Endothelial cell of umbilical vein (primary cell): ENCODE results near the gene RCOR2. TPM values are rescaled to one million over a fixed set of nuclear protein-coding genes. Genes with fewer than 3 reads are reported as not detected.

Source experiments
- BruUV-seq: library from RNA; stranded (reverse); fragments of 400-500 nt; replicated peaks from 2 replicates; lab custom pipeline; 2021; lab: Mats Ljungman, UMichigan
- CTCF ChIA-PET: fragments of 300-600, 350-600 bp; sonication (Branson Sonifier 250); formaldehyde crosslinking; loops from one replicate; lab custom pipeline; 2021; ENCODE audit warnings: antibody characterized with exemption, inconsistent platforms; lab: Charles Lee
- POLR2A ChIA-PET: fragments of 300-600, 350-600 bp; sonication (Branson Sonifier 250); formaldehyde crosslinking; loops from one replicate; lab custom pipeline; 2021; ENCODE audit warnings: antibody characterized with exemption, inconsistent platforms; lab: Charles Lee
- DNase-seq: peaks from one replicate; pipeline ENCODE4 v3.0.0-alpha.2; 2011; ENCODE audit warnings: low read depth, low spot score
- FAIRE-seq: peaks from 2 replicates; lab custom pipeline; 2011; peaks lifted over from hg19 to GRCh38; lab: Jason Lieb, UNC
- H2AFZ ChIP-seq: 2 replicates; pipeline ENCODE4 v1.6.0; 2012; ENCODE audit warnings: low read depth, low read length, control low read depth, inconsistent platforms
- H3K27ac ChIP-seq: 2 replicates; pipeline ENCODE4 v1.5.1; 2011; ENCODE audit warnings: low read depth, mild to moderate bottlenecking, control low read depth, low read length, moderate library complexity; ENCODE audit not compliant: insufficient read depth
- H3K27me3 ChIP-seq, 2 experiments: 2 replicates each; pipeline versions ENCODE4 v1.6.0 to v1.6.1; 2011; ENCODE audit warnings: low read length in 2 of 2, mixed read lengths in 1 of 2; ENCODE audit not compliant: control insufficient read depth in 2 of 2, insufficient read depth in 2 of 2
- H3K36me3 ChIP-seq, 2 experiments: 2 replicates in 1 of 2; 3 replicates in 1 of 2; pipeline ENCODE4 v1.5.1; 2011; ENCODE audit warnings: low read length in 2 of 2, mild to moderate bottlenecking in 1 of 2, moderate library complexity in 1 of 2; ENCODE audit not compliant: control insufficient read depth in 2 of 2, insufficient read depth in 2 of 2; ENCODE audit errors: extremely low read depth in 1 of 2
- H3K4me1 ChIP-seq: 3 replicates; pipeline ENCODE4 v1.5.1; 2011; ENCODE audit warnings: mild to moderate bottlenecking, low read length; ENCODE audit not compliant: control insufficient read depth, insufficient read depth; ENCODE audit errors: extremely low read depth
- H3K4me2 ChIP-seq: 2 replicates; pipeline ENCODE4 v1.6.1; 2011; ENCODE audit warnings: low read length, control low read depth, mixed read lengths; ENCODE audit not compliant: insufficient read depth
- H3K4me3 ChIP-seq, 3 experiments: fragments of 200-600 bp in 1 of 3; sonication (generic), shearing (Covaris generic) in 1 of 3; replicated peaks in 1 of 3; 2 replicates each; pipeline ENCODE4 v1.5.1; 2011 to 2016; ENCODE audit warnings: control low read depth in 3 of 3, low read length in 3 of 3, mild to moderate bottlenecking in 2 of 3, inconsistent platforms in 1 of 3, low read depth in 1 of 3, moderate library complexity in 1 of 3; ENCODE audit not compliant: insufficient read depth in 1 of 3
- H3K79me2 ChIP-seq: 2 replicates; pipeline ENCODE4 v1.6.0; 2012; ENCODE audit warnings: low read length, inconsistent platforms; ENCODE audit not compliant: control insufficient read depth, insufficient read depth
- H3K9ac ChIP-seq: replicated peaks from 2 replicates; pipeline ENCODE3; 2011; ENCODE audit warnings: low read length, control low read depth; ENCODE audit not compliant: insufficient read depth; ENCODE audit errors: extremely low read depth
- H3K9me1 ChIP-seq: replicated peaks from 3 replicates; pipeline ENCODE4 v1.6.0; 2011; ENCODE audit warnings: mild to moderate bottlenecking, low read length; ENCODE audit not compliant: control insufficient read depth, insufficient read depth; ENCODE audit errors: extremely low read depth
- H3K9me3 ChIP-seq: replicated peaks from 2 replicates; pipeline ENCODE4 v1.5.1; 2012; ENCODE audit warnings: low read length, inconsistent platforms; ENCODE audit not compliant: control insufficient read depth, insufficient read depth
- H4K20me1 ChIP-seq: replicated peaks from 2 replicates; pipeline ENCODE3; 2011; ENCODE audit warnings: mild to moderate bottlenecking, low read length; ENCODE audit not compliant: control insufficient read depth, insufficient read depth; ENCODE audit errors: extremely low read depth
- EZH2 ChIP-seq: IDR thresholded peaks from 2 replicates; pipeline ENCODE4 v1.6.1; 2012; ENCODE audit warnings: borderline replicate concordance, low read depth, mild to moderate bottlenecking, moderate library complexity, low read length, inconsistent platforms; ENCODE audit not compliant: severe bottlenecking
- FOS ChIP-seq: IDR thresholded peaks from 2 replicates; pipeline ENCODE4 v1.6.1; 2011; ENCODE audit warnings: mild to moderate bottlenecking, low read length, moderate library complexity, borderline replicate concordance; ENCODE audit not compliant: insufficient read depth
- GATA2 ChIP-seq: IDR thresholded peaks from 2 replicates; pipeline ENCODE4 v1.7.0; 2011; ENCODE audit warnings: low read depth, mild to moderate bottlenecking, moderate library complexity, mixed read lengths, low read length; ENCODE audit not compliant: insufficient read length, insufficient read depth
- JUN ChIP-seq: IDR thresholded peaks from 2 replicates; pipeline ENCODE4 v1.6.1; 2011; ENCODE audit warnings: borderline replicate concordance, low read depth; ENCODE audit not compliant: insufficient read length, insufficient read depth
- MYC ChIP-seq: IDR thresholded peaks from one replicate; pipeline ENCODE4 v1.6.1; 2011; ENCODE audit warnings: mild to moderate bottlenecking, low read depth, low read length
- POLR2A ChIP-seq: IDR thresholded peaks from 2 replicates; pipeline ENCODE4 v1.6.1; 2012; ENCODE audit warnings: low read depth, mild to moderate bottlenecking, control low read depth, low read length
- POLR2AphosphoS5 ChIP-seq: IDR thresholded peaks from 2 replicates; pipeline ENCODE4 v1.6.1; 2012; ENCODE audit warnings: low read depth, mild to moderate bottlenecking, control low read depth, low read length, moderate library complexity; ENCODE audit not compliant: insufficient read depth
- dilution Hi-C: fragments of 300-500 bp; cut with MboI; formaldehyde crosslinking; loops from one replicate; pipeline ENCODE4 v1.15.0; 2019; ENCODE audit warnings: low sequenced_read_pairs; ENCODE audit not compliant: extremely low pct_ligation_motif_present
- intact Hi-C: fragments of 100-400 bp; cut with micrococcal nuclease; formaldehyde crosslinking; loops from one replicate; pipeline ENCODE4 v1.10.0; 2022
- polyA plus RNA-seq, 4 experiments: library from polyadenylated mRNA; depleted of rRNA in 3 of 4; stranded (reverse) in 3 of 4; unstranded in 1 of 4; fragments of >200 nt; gene quantifications; 2 replicates each; pipeline versions ENCODE4 v1.2.1 to v1.2.3, GENCODE V29; 2011 to 2012; ENCODE audit warnings: missing spikeins in 1 of 4
- total RNA-seq: library from RNA; stranded (reverse); gene quantifications from 2 replicates; pipeline ENCODE4 v1.2.3, GENCODE V29; 2021
- TF ChIP-seq, protein P1 (sequence below): IDR thresholded peaks from 2 replicates; pipeline ENCODE4 v1.6.1; 2011; ENCODE audit not compliant: insufficient read depth, insufficient read length
- TF ChIP-seq, protein P2 (sequence below), 2 donors: IDR thresholded peaks; 1 replicate in 1 of 2; 2 replicates in 1 of 2; pipeline ENCODE4 v1.5.1; 2011; ENCODE audit warnings: low read length in 2 of 2, mild to moderate bottlenecking in 2 of 2, moderate library complexity in 2 of 2, control low read depth in 1 of 2, inconsistent platforms in 1 of 2, low read depth in 1 of 2; ENCODE audit not compliant: insufficient read depth in 1 of 2; ENCODE audit errors: extremely low read depth in 1 of 2

The RCOR2 gene
- total and polyA plus RNA-seq, 2 donors (not counting 3 experiments of a cell fraction or from before 2014, with no cell fraction given) = 0.13 to 0.63 TPM

DNA sequence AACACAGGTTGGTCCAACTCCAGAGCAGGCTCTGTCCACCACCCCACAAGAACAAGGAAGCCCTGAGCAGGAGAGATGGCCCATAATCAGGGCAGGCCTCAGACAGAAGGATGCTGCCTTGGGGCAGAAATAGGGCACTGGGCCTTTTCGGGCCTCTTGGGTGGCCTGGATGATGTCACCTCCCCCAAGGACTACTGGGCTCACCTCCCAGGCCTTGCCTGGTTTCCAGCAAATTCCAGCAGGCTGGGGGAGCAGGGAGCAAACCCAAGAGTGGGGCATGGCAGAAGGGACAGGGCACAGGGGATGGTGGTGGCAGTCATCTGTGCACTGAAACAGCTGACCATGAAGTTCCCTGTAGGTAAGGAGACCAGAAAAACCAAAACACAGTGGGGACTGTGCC, 16.5 kb upstream of the RCOR2 start:
- intact Hi-C loops = no loop called here
- no peak for TF ChIP-seq JUN
- TF ChIP-seq POLR2A = no peak
- TF ChIP-seq, protein P1, sequence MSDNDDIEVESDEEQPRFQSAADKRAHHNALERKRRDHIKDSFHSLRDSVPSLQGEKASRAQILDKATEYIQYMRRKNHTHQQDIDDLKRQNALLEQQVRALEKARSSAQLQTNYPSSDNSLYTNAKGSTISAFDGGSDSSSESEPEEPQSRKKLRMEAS = no peak
- no peak for TF ChIP-seq POLR2AphosphoS5
- TF ChIP-seq, protein P2, sequence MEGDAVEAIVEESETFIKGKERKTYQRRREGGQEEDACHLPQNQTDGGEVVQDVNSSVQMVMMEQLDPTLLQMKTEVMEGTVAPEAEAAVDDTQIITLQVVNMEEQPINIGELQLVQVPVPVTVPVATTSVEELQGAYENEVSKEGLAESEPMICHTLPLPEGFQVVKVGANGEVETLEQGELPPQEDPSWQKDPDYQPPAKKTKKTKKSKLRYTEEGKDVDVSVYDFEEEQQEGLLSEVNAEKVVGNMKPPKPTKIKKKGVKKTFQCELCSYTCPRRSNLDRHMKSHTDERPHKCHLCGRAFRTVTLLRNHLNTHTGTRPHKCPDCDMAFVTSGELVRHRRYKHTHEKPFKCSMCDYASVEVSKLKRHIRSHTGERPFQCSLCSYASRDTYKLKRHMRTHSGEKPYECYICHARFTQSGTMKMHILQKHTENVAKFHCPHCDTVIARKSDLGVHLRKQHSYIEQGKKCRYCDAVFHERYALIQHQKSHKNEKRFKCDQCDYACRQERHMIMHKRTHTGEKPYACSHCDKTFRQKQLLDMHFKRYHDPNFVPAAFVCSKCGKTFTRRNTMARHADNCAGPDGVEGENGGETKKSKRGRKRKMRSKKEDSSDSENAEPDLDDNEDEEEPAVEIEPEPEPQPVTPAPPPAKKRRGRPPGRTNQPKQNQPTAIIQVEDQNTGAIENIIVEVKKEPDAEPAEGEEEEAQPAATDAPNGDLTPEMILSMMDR (IDR thresholded peaks at IDR 0.05; ENCODE audit: extremely low read depth in 1 of 2, insufficient read depth in 1 of 2, low read depth in 1 of 2, low read length in 2 of 2) = no peak
- TF ChIP-seq GATA2 = no peak
- no peak for TF ChIP-seq FOS
- TF ChIP-seq EZH2 = no peak
- no peak for TF ChIP-seq MYC
- H4K20me1 ChIP-seq = no peaks in the 10 kb centered on the region
- H2AFZ ChIP-seq = no peak overlapping the region
- no peaks in the 10 kb centered on the region for H3K79me2 ChIP-seq
- peaks cover 6% of the 10 kb centered on the region for H3K4me1 ChIP-seq
- ChIA-PET CTCF (interaction anchor here (1.5 to 3.4 kb wide), 2 partner anchors 12 to 27 kb away, joined by 6 to 29 read pairs; no protein-coding TSS in a partner anchor), POLR2A (no interaction called here)
- no TSS peak for BruUV-seq
- FAIRE-seq (no peak), DNase-seq (no peak)
- no peaks in the 10 kb centered on the region for H3K9me3 ChIP-seq
- no peak overlapping the region for H3K9ac ChIP-seq
- H3K36me3 ChIP-seq = no peaks in the 10 kb centered on the region
- no peaks in the 10 kb centered on the region for H3K9me1 ChIP-seq
- dilution Hi-C loops = no loop called here
- H3K27me3 ChIP-seq = peaks cover 1 to 2% of the 10 kb centered on the region in 2 experiments
- H3K4me3 ChIP-seq = no peak overlapping the region
- no peak overlapping the region for H3K4me2 ChIP-seq
- no peak overlapping the region for H3K27ac ChIP-seq
